ENCODE results near the gene LGMN.

- TF ChIP-seq CTCF (IDR thresholded peaks at IDR 0.05) (no peak), ZFX (IDR thresholded peaks at IDR 0.05; ENCODE audit: borderline replicate concordance) (no peak)
These were observed 29.8 kb downstream of the LGMN start for GRCh38 chr14:92718664-92719063.
